MG63 (cell line): ENCODE measurements around the gene TMEM9. TPM values are rescaled to one million over a fixed set of nuclear protein-coding genes. Genes with fewer than 3 reads are reported as not detected.

Experiments
- DNase-seq: peaks from one replicate; pipeline ENCODE4 v3.0.0-alpha.2; 2020
- H3K27me3 ChIP-seq: fragments of 250-450 bp; sonication (Bioruptor Pico); 2 replicates; pipeline ENCODE4 v1.5.1; 2020; ENCODE audit warnings: mild to moderate bottlenecking, moderate library complexity
- H3K36me3 ChIP-seq: fragments of 250-450 bp; sonication (Bioruptor Pico); 2 replicates; pipeline ENCODE4 v1.5.1; 2020; ENCODE audit warnings: mild to moderate bottlenecking, moderate library complexity
- H3K4me3 ChIP-seq: fragments of 250-450 bp; sonication (Bioruptor Pico); 2 replicates; pipeline ENCODE4 v1.5.1; 2020; ENCODE audit warnings: mild to moderate bottlenecking, moderate library complexity
- H3K9me3 ChIP-seq: fragments of 250-450 bp; sonication (Bioruptor Pico); 2 replicates; pipeline ENCODE4 v1.5.1; 2020; ENCODE audit warnings: mild to moderate bottlenecking, moderate library complexity
- total RNA-seq: library from RNA; depleted of rRNA; stranded (reverse); fragments of >200 nt; shearing (Covaris generic); gene quantifications from 2 replicates; pipeline ENCODE4 v1.2.3, GENCODE V29; 2014; ENCODE audit warnings: low replicate concordance

TMEM9 gene
- total RNA-seq, 1 experiment from 2014 or later: 118 TPM

- H3K9me3 ChIP-seq: no peaks in the 10 kb centered on the region
Observed at GRCh38 chr1:201111156-201111555, 43.1 kb downstream of the TMEM9 start.

GRCh38 chr1:201110616-201111015, 43.7 kb downstream of the TMEM9 start:
- Histone ChIP-seq H3K4me3 (no peak overlapping the region), H3K9me3 (no peaks in the 10 kb centered on the region), H3K27me3 (no peaks in the 10 kb centered on the region), H3K36me3 (no peaks in the 10 kb centered on the region)
- no peak for DNase-seq

More at GRCh38 chr1:201111156-201111555, 43.1 kb downstream of the TMEM9 start:
- no peak for DNase-seq
- Histone ChIP-seq H3K36me3 (no peaks in the 10 kb centered on the region), H3K4me3 (no peak overlapping the region), H3K27me3 (no peaks in the 10 kb centered on the region)

GRCh38 chr1:201110138-201110537, 44.1 kb downstream of the TMEM9 start:
- Histone ChIP-seq H3K27me3 (no peaks in the 10 kb centered on the region), H3K4me3 (no peak overlapping the region), H3K9me3 (no peaks in the 10 kb centered on the region), H3K36me3 (no peaks in the 10 kb centered on the region)
- DNase-seq: no peak

DNA sequence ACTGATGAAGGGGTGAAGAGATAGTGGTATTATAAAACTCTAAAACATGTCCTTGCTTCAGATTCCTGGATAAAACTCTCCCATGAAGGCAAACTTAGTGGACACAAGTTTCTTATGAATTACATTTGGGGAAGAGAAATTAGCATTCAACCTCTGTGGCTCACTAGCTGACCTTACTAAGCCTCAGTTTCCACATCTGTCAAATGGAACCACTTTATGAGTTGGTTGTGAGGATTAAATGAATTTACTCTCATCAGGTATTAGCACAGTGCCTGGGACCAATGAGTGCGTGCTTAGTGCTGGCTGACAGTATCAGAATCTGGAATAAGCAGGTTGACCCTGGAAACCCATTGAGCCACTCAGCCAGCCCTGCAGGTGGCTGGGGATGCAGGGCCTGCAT, 44.6 kb downstream of the TMEM9 start:
- no peaks in the 10 kb centered on the region for H3K9me3 ChIP-seq
- no peak for DNase-seq
- no peak overlapping the region for H3K4me3 ChIP-seq
- no peaks in the 10 kb centered on the region for H3K36me3 ChIP-seq
- H3K27me3 ChIP-seq: no peaks in the 10 kb centered on the region

GRCh38 chr1:201108614-201109013, 45.7 kb downstream of the TMEM9 start:
- Histone ChIP-seq H3K4me3 (no peak overlapping the region), H3K9me3 (no peaks in the 10 kb centered on the region), H3K27me3 (no peaks in the 10 kb centered on the region), H3K36me3 (no peaks in the 10 kb centered on the region)
- no peak for DNase-seq

DNA sequence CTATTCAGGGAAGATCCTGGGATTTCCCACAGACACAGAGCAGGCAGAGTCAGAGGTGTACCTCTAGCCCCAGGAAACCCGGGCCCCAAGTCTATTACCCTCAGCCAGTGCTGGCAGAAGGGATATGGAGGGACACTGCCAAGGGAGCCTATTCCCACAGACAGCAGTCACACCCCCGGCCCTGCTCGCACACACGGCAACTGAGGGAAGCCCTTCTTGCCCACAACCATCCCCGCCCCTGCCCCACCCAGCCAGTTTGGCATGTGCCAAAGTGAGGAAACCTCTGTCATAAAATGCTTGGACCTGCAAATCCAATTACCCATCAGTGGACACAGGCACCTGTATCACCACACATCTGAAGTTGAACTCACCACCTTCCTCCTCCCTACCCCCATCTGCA, 48.6 kb downstream of the TMEM9 start:
- Histone ChIP-seq H3K27me3 (no peaks in the 10 kb centered on the region), H3K36me3 (no peaks in the 10 kb centered on the region), H3K4me3 (no peak overlapping the region), H3K9me3 (no peaks in the 10 kb centered on the region)
- no peak for DNase-seq

GRCh38 chr1:201104141-201104540, 50.1 kb downstream of the TMEM9 start:
- Histone ChIP-seq H3K27me3 (no peaks in the 10 kb centered on the region), H3K9me3 (no peaks in the 10 kb centered on the region), H3K4me3 (no peak overlapping the region), H3K36me3 (no peaks in the 10 kb centered on the region)
- DNase-seq: no peak

DNA sequence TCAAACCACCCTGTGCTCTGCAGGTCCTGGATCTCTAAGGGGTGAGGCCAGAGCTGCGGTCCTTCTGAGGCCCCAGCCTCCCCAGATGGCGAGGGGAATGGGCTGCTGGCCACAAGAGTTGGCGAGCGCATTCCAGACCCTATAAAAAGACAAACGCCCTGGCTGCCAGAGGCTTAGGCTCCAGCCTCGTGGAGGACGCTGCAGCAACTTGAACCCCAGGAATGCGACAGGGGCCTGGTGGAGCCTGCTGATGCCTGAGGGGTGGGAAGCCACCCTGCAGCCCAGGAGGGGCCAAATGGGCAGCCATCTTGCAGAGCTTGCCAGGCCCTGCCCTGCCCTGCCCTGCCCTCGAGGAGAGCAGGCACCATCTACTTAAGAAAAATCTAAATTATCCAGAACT, 50.6 kb downstream of the TMEM9 start:
- no peaks in the 10 kb centered on the region for H3K27me3 ChIP-seq
- DNase-seq: no peak

GRCh38 chr1:201100169-201100930, 53.9 kb downstream of the TMEM9 start:
- DNase-seq: no peak
- Histone ChIP-seq H3K27me3 (no peaks in the 10 kb centered on the region), H3K4me3 (no peak overlapping the region), H3K9me3 (no peaks in the 10 kb centered on the region), H3K36me3 (no peaks in the 10 kb centered on the region)

More for the DNA sequence above, 50.6 kb downstream of the TMEM9 start:
- no peak overlapping the region for H3K4me3 ChIP-seq
- H3K9me3 ChIP-seq: no peaks in the 10 kb centered on the region
- H3K36me3 ChIP-seq: no peaks in the 10 kb centered on the region

- Histone ChIP-seq H3K27me3 (no peaks in the 10 kb centered on the region), H3K9me3 (no peaks in the 10 kb centered on the region), H3K36me3 (no peaks in the 10 kb centered on the region), H3K4me3 (no peak overlapping the region)
- no peak for DNase-seq
Observed at GRCh38 chr1:201098992-201099677, 55.1 kb downstream of the TMEM9 start.

DNA sequence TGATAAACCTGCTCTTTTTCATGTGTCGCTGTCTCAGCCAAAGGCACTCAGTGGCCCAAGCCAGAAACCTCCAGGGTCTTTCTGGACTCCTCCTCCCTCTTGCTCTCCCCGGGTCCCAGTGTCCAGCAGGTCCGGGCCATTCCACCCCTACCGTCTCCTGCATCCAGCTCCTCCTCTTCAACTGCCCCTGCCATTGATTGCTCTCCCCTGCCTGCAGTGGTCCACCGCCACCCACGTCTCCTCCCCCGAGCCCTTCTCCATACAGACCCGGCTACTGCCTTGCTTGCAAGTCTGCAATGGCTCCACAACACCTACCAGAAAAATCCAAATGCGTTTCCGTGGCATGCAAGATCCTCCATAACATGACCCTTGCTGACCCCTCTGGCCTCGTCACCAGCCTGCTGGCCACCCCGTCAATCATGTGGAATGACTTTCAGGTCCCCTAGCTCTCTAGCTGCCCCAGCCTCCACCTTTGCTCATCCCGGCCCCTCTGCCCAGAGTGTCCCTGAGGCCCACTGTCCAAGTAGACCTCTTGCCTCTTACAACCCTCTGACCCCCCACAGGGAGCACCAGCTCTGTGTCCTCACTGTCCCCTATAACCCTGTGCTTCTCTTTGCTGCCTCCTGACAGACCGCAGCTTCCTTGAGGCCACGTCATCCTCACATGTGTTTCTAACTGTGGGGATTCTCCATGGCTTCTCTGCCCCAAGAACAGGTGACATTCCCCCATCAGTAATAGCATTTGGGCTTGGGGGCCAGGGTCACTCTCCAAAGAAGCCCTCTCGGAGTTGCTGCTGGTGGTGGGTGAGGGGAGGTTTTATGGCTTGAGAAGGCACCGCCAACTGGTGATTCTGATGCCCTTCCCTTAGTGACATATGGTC, 57.1 kb downstream of the TMEM9 start:
- Histone ChIP-seq H3K9me3 (no peaks in the 10 kb centered on the region), H3K27me3 (no peaks in the 10 kb centered on the region), H3K4me3 (no peak overlapping the region), H3K36me3 (no peaks in the 10 kb centered on the region)
- no peak for DNase-seq

GRCh38 chr1:201096041-201096461, 58.2 kb downstream of the TMEM9 start:
- no peaks in the 10 kb centered on the region for H3K9me3 ChIP-seq
- no peak for DNase-seq
- no peaks in the 10 kb centered on the region for H3K36me3 ChIP-seq
- H3K4me3 ChIP-seq: no peak overlapping the region
- H3K27me3 ChIP-seq: no peaks in the 10 kb centered on the region

DNA sequence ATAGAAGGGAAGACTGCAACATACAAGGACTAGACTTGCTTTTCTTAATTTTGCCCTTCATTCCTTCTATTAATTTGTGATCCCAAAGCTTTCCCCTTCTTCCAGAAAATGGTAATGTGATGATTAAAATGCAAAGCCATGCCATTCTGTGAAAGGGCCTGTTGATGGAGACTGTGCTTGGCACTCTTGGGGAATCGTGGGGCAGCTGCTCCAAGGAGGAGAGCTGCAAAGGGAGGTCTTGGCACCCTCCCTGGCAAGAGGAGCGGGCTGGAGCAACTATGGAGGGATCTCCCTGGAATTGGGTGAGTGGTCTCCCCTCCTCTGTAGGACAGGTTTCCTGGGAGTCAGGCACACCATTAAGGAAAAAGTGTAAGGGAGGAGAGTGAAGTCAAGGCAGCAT, 58.7 kb downstream of the TMEM9 start:
- no peaks in the 10 kb centered on the region for H3K36me3 ChIP-seq
- H3K9me3 ChIP-seq: no peaks in the 10 kb centered on the region
- H3K4me3 ChIP-seq: no peak overlapping the region
- H3K27me3 ChIP-seq: no peaks in the 10 kb centered on the region
- DNase-seq: no peak

DNA sequence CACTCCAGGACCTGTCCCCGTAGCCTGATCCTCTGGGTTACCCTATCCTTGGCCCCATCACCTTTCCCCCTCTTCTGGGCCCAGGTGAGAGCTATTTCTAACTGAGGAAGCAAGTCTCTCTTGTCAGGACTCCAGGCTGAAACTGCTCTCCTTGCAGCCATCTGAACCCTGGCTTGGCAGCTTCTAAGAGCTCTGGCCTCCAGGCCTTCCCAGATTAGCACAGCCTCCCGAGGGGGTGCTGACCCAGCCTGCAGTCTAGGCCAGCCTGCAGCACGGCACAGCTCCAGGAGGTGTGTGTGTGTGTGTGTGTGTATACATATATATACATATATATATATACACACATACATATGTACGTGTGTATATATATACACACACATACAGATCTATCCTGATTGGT, 59.4 kb downstream of the TMEM9 start:
- Histone ChIP-seq H3K36me3 (no peaks in the 10 kb centered on the region), H3K27me3 (no peaks in the 10 kb centered on the region), H3K9me3 (no peaks in the 10 kb centered on the region), H3K4me3 (no peak overlapping the region)
- DNase-seq: no peak

- H3K36me3 ChIP-seq: no peaks in the 10 kb centered on the region
- H3K9me3 ChIP-seq: no peaks in the 10 kb centered on the region
- no peaks in the 10 kb centered on the region for H3K27me3 ChIP-seq
- no peak overlapping the region for H3K4me3 ChIP-seq
- DNase-seq: no peak
Observed at GRCh38 chr1:201093962-201094361, 60.3 kb downstream of the TMEM9 start.

DNA sequence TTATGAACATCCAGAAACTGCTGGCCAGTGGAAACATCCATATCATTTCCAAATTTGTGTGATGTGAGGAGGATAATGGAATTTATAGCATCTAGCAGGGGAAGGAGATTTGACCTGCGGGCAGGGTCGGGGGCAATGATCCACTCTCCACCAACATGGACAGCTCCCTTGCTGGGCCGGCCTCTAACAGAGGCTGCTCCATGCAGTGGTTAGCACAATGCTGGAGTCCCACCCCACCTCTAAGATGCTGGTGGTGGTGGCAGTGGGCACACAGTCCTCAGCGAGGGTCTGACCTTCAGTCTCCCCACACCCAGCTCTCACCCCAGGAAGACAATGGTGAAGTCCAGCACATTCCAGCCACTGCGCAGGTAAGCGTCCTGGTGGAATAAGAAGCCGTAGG, 60.7 kb downstream of the TMEM9 start:
- no peaks in the 10 kb centered on the region for H3K36me3 ChIP-seq
- H3K9me3 ChIP-seq: no peaks in the 10 kb centered on the region
- no peaks in the 10 kb centered on the region for H3K27me3 ChIP-seq
- DNase-seq: no peak
- H3K4me3 ChIP-seq: no peak overlapping the region

GRCh38 chr1:201092738-201093137, 61.5 kb downstream of the TMEM9 start:
- Histone ChIP-seq H3K27me3 (no peaks in the 10 kb centered on the region), H3K4me3 (no peak overlapping the region), H3K36me3 (no peaks in the 10 kb centered on the region), H3K9me3 (no peaks in the 10 kb centered on the region)
- no peak for DNase-seq
